ENCODE data around the gene FAM171A2. TPM values are rescaled to one million over a fixed set of nuclear protein-coding genes. Genes with fewer than 3 reads are reported as not detected.
"Not testable (repeated sequence)": the region's sequence is repeated elsewhere in the genome, so short reads cannot be mapped to it uniquely, and the experiment has no call there.

FAM171A2 gene
- total RNA-seq, 2 donors from 2014 or later, result 45.7 to 51.9 TPM

- not testable (repeated sequence) for H3K4me1 ChIP-seq (ENCODE audit: control insufficient read depth, insufficient read depth, low read length); H3K27me3 ChIP-seq (ENCODE audit: control insufficient read depth, insufficient read depth, low read length, poor library complexity, severe bottlenecking); H3K27ac ChIP-seq (ENCODE audit: low read depth, low read length); H3K27ac Mint-ChIP-seq; H3K36me3 ChIP-seq (ENCODE audit: control insufficient read depth, insufficient read depth, low read length); H3K9me3 ChIP-seq (ENCODE audit: control insufficient read depth, low read length); H3K36me3 Mint-ChIP-seq (ENCODE audit: low read depth); H3K4me3 ChIP-seq (ENCODE audit: low read length); H3K9ac ChIP-seq (ENCODE audit: extremely low read depth, low read length, poor library complexity, severe bottlenecking); DNase-seq; H3K4me3 Mint-ChIP-seq; H3K4me1 Mint-ChIP-seq
- Mint-ChIP-seq H3K27me3 (ENCODE audit: insufficient read depth) (peaks cover 48% of the 10 kb centered on the region), H3K9me3 (peaks cover 11% of the 10 kb centered on the region)
- 93 to 95% methylated on average over 21 to 42 of the region's 42 CpGs for WGBS, 2 experiments (ENCODE audit: insufficient coverage in 1 of 2, insufficient read length in 1 of 2)
Observed at GRCh38 chr17:44368391-44369243, 5.0 kb upstream of the FAM171A2 start.

- Histone ChIP-seq H3K4me3 (ENCODE audit: low read length) (no peak overlapping the region), H3K36me3 (ENCODE audit: control insufficient read depth, insufficient read depth, low read length) (no peaks in the 10 kb centered on the region), H3K4me1 (ENCODE audit: control insufficient read depth, insufficient read depth, low read length) (peaks cover 6% of the 10 kb centered on the region), H3K9ac (ENCODE audit: extremely low read depth, low read length, poor library complexity, severe bottlenecking) (no peak overlapping the region), H3K9me3 (ENCODE audit: control insufficient read depth, low read length) (peaks cover 5% of the 10 kb centered on the region), H3K27ac (ENCODE audit: low read depth, low read length) (no peak overlapping the region), H3K27me3 (ENCODE audit: control insufficient read depth, insufficient read depth, low read length, poor library complexity, severe bottlenecking) (peaks cover 5% of the 10 kb centered on the region)
- WGBS, 2 experiments (ENCODE audit: insufficient coverage in 1 of 2, insufficient read length in 1 of 2), result 94 to 98% methylated on average over 6 to 7 of the region's 7 CpGs
- Mint-ChIP-seq H3K4me3 (no peak overlapping the region), H3K9me3 (peaks cover 11% of the 10 kb centered on the region), H3K27me3 (ENCODE audit: insufficient read depth) (peaks cover 45% of the 10 kb centered on the region), H3K4me1 (peaks cover 2% of the 10 kb centered on the region), H3K27ac (no peak overlapping the region), H3K36me3 (ENCODE audit: low read depth) (no peaks in the 10 kb centered on the region)
- TF ChIP-seq CTCF (conservative IDR thresholded peaks at IDR 0.05), result no peak
- no peak for DNase-seq
Observed at GRCh38 chr17:44367231-44367979, 3.8 kb upstream of the FAM171A2 start.

GRCh38 chr17:44365051-44365450 is 1.4 kb upstream of the FAM171A2 start:
- H3K27ac Mint-ChIP-seq; H3K36me3 ChIP-seq (ENCODE audit: control insufficient read depth, insufficient read depth, low read length); DNase-seq; H3K4me3 ChIP-seq (ENCODE audit: low read length); H3K27me3 ChIP-seq (ENCODE audit: control insufficient read depth, insufficient read depth, low read length, poor library complexity, severe bottlenecking); H3K9me3 ChIP-seq (ENCODE audit: control insufficient read depth, low read length); H3K27ac ChIP-seq (ENCODE audit: low read depth, low read length); H3K36me3 Mint-ChIP-seq (ENCODE audit: low read depth); H3K9ac ChIP-seq (ENCODE audit: extremely low read depth, low read length, poor library complexity, severe bottlenecking): not testable (repeated sequence)
- Mint-ChIP-seq H3K4me1 (peaks cover 16% of the 10 kb centered on the region), H3K27me3 (ENCODE audit: insufficient read depth) (peaks cover 39% of the 10 kb centered on the region), H3K4me3 (peak overlapping the region; percentile 73), H3K9me3 (peaks cover 11% of the 10 kb centered on the region)
- WGBS, 2 experiments (ENCODE audit: insufficient coverage in 1 of 2, insufficient read length in 1 of 2), result 91 to 93% methylated on average over 4 to 5 of the region's 5 CpGs
- peaks cover 20% of the 10 kb centered on the region for H3K4me1 ChIP-seq (ENCODE audit: control insufficient read depth, insufficient read depth, low read length)

Data from endodermal cell (in vitro differentiated cells).